Gastroesophageal sphincter (tissue), 4 donors: ENCODE measurements around the gene ZER1. TPM values are rescaled to one million over a fixed set of nuclear protein-coding genes. Genes with fewer than 3 reads are reported as not detected.

Experiments used
- ATAC-seq: fragments of 150-250 bp; one replicate; pipeline ENCODE4 v1.9.1; 2016; ENCODE audit warnings: mild to moderate bottlenecking, moderate library complexity
- H3K27ac ChIP-seq, 4 donors: fragments of 200-600 bp; sonication (generic) in 3 of 4; 1 replicate in 3 of 4; 2 replicates in 1 of 4; pipeline ENCODE4 v1.5.1; 2016 to 2019
- H3K27me3 ChIP-seq: fragments of 200-600 bp; sonication (generic); one replicate; pipeline ENCODE4 v1.5.1; 2019
- H3K36me3 ChIP-seq, 2 donors: fragments of 200-600 bp; sonication (generic); one replicate each; pipeline ENCODE4 v1.5.1; 2019; ENCODE audit warnings: control low read depth in 1 of 2
- H3K4me1 ChIP-seq, 3 donors: fragments of 200-600 bp; sonication (generic); 1 replicate in 2 of 3; 2 replicates in 1 of 3; pipeline ENCODE4 v1.5.1; 2016 to 2019; ENCODE audit warnings: control low read depth in 2 of 3
- H3K4me3 ChIP-seq, 2 donors: fragments of 200-600 bp; sonication (generic); one replicate each; pipeline ENCODE4 v1.5.1; 2019; ENCODE audit warnings: mild to moderate bottlenecking in 1 of 2, moderate library complexity in 1 of 2
- H3K9me3 ChIP-seq, 3 donors: fragments of 200-600 bp; sonication (generic); one replicate each; pipeline ENCODE4 v1.5.1; 2017 to 2019; ENCODE audit warnings: control low read depth in 2 of 3
- EP300 ChIP-seq: sonication (generic); formaldehyde crosslinking; IDR thresholded peaks from one replicate; pipeline ENCODE4 v1.6.1; 2017; ENCODE audit warnings: antibody characterized with exemption, mild to moderate bottlenecking
- POLR2A ChIP-seq, 2 donors: fragments of 450-650 bp; IDR thresholded peaks; one replicate each; pipeline ENCODE4 v1.6.1; 2017; ENCODE audit warnings: antibody characterized with exemption in 2 of 2, mild to moderate bottlenecking in 2 of 2, moderate library complexity in 1 of 2
- POLR2AphosphoS5 ChIP-seq: sonication (generic); formaldehyde crosslinking; IDR thresholded peaks from one replicate; pipeline ENCODE4 v1.6.1; 2017; ENCODE audit warnings: antibody characterized with exemption
- WGBS, 2 donors: methylation state at CpG; one replicate each; pipeline ENCODE4 v1.1.5; 2018; ENCODE audit warnings: low coverage in 1 of 2; 5-methylcytosine and 5-hydroxymethylcytosine counted together
- total RNA-seq, 4 donors: library from RNA; depleted of rRNA; stranded (reverse); fragments of >200 nt; gene quantifications; one replicate each; pipeline ENCODE4 v1.1.0, GENCODE V29; 2016
- TF ChIP-seq, protein P1 (sequence below), 4 experiments: fragments of 200-600 bp in 2 of 4; fragments of 450-650 bp in 2 of 4; sonication (generic) in 1 of 4; IDR thresholded peaks; one replicate each; pipeline ENCODE4 v1.5.1; 2017 to 2019; ENCODE audit warnings: antibody characterized with exemption in 4 of 4, mild to moderate bottlenecking in 2 of 4, moderate library complexity in 2 of 4

The ZER1 gene
- total RNA-seq, 4 donors from 2014 or later = 55.1 to 104 (median 60.2) TPM

DNA sequence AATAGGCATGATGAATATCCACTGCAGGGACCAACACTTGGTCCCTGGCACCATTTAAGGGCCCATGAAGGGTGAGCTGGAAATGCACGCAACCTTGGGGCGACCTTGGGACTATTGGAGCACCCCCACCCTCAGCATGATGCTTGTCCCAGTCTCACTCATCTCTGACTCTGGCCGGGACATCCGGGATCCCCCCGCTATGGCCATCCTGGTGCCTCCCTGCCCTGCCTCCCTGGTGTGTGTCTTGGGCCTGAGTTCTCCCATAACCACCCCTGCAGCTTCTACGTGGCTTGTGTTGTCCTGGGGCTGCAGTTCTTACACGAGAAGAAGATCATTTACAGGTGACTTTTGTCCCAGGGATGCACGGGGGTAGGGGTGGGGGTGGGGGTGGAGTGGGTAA lies 53.7 kb downstream of the ZER1 start:
- Histone ChIP-seq H3K9me3 (no peaks in the 10 kb centered on the region), H3K36me3 (peaks cover 0 to 36% of the 10 kb centered on the region in 2 donors), H3K4me3 (no peak overlapping the region), H3K4me1 (peaks cover 0 to 4% (median 0%) of the 10 kb centered on the region in 3 donors), H3K27ac (no peak overlapping the region), H3K27me3 (no peaks in the 10 kb centered on the region)
- WGBS, 2 donors = 87 to 100% methylated on average over 3 of the region's 8 CpGs
- no peak for TF ChIP-seq POLR2AphosphoS5
- no peak for TF ChIP-seq POLR2A (IDR thresholded peaks at IDR 0.05)
- no peak for TF ChIP-seq EP300
- TF ChIP-seq, protein P1, sequence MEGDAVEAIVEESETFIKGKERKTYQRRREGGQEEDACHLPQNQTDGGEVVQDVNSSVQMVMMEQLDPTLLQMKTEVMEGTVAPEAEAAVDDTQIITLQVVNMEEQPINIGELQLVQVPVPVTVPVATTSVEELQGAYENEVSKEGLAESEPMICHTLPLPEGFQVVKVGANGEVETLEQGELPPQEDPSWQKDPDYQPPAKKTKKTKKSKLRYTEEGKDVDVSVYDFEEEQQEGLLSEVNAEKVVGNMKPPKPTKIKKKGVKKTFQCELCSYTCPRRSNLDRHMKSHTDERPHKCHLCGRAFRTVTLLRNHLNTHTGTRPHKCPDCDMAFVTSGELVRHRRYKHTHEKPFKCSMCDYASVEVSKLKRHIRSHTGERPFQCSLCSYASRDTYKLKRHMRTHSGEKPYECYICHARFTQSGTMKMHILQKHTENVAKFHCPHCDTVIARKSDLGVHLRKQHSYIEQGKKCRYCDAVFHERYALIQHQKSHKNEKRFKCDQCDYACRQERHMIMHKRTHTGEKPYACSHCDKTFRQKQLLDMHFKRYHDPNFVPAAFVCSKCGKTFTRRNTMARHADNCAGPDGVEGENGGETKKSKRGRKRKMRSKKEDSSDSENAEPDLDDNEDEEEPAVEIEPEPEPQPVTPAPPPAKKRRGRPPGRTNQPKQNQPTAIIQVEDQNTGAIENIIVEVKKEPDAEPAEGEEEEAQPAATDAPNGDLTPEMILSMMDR (IDR thresholded peaks at IDR 0.05) = no peak
- no peak for ATAC-seq

DNA sequence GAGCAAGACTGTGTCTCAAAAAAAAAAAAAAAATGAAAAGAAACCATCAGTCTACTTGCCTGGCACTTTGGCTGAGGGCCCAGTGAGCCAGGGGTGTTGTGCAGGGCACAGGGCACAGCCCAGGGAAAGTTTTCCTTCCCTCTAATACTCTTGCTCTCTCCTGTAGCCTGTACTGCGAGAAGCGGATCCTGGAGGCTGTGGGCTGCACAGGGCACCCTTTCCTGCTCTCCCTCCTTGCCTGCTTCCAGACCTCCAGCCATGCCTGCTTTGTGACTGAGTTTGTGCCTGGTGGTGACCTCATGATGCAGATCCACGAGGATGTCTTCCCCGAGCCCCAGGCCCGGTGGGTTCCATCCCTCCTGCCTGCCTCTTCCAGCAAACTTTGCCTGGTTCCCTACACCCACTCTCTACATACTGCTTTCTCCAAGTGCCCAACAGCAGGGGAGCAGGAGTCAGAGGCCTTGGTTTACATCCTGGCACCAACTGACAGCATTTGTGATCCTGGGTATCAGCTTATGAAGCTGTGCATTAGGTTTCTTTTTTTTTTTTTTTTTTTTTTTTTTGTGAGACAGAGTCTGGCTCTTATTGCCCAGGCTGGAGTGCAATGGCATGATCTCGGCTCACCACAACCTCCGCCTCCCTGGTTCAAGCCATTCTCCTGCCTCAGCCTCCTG lies 55.0 kb downstream of the ZER1 start:
- Histone ChIP-seq H3K27me3 (no peaks in the 10 kb centered on the region), H3K27ac (no peak overlapping the region), H3K36me3 (peaks cover 0 to 34% of the 10 kb centered on the region in 2 donors), H3K4me3 (no peak overlapping the region), H3K9me3 (no peaks in the 10 kb centered on the region), H3K4me1 (no peaks in the 10 kb centered on the region)
- 87 to 100% methylated on average over 1 to 5 of the region's 7 CpGs for WGBS, 2 donors
- no peak for TF ChIP-seq POLR2AphosphoS5
- TF ChIP-seq POLR2A (IDR thresholded peaks at IDR 0.05) = no peak
- no peak for TF ChIP-seq EP300
- TF ChIP-seq, protein P1 (IDR thresholded peaks at IDR 0.05) = no peak
- no peak for ATAC-seq

DNA sequence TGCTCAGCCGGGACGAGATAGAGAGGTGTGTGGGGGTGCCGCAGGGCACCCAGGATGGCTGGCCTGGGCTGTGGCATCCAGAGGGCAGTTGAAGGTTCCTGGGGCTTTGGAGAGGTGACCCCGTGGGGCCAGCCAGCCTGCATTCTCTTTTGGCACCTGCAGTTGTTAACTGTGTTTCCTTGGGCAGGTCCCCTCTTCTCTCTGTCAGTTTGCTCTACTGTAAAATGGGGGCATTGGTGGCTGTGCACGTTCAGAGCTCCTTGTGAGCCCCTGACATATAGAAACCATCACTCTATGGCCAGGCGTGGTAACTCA lies 56.3 kb downstream of the ZER1 start:
- TF ChIP-seq, protein P1 (IDR thresholded peaks at IDR 0.05) = no peak
- TF ChIP-seq EP300 = no peak
- no peak for TF ChIP-seq POLR2A (IDR thresholded peaks at IDR 0.05)
- no peak for TF ChIP-seq POLR2AphosphoS5
- 90% methylated on average over 2 of the region's 6 CpGs; no CpG with 5 or more reads in 1 of the 2 donors for WGBS, 2 donors
- no peak overlapping the region for H3K4me3 ChIP-seq
- no peaks in the 10 kb centered on the region for H3K4me1 ChIP-seq
- ATAC-seq = no peak
- H3K36me3 ChIP-seq = peaks cover 0 to 21% of the 10 kb centered on the region in 2 donors
- H3K27me3 ChIP-seq = no peaks in the 10 kb centered on the region
- no peak overlapping the region for H3K27ac ChIP-seq
- H3K9me3 ChIP-seq = no peaks in the 10 kb centered on the region

DNA sequence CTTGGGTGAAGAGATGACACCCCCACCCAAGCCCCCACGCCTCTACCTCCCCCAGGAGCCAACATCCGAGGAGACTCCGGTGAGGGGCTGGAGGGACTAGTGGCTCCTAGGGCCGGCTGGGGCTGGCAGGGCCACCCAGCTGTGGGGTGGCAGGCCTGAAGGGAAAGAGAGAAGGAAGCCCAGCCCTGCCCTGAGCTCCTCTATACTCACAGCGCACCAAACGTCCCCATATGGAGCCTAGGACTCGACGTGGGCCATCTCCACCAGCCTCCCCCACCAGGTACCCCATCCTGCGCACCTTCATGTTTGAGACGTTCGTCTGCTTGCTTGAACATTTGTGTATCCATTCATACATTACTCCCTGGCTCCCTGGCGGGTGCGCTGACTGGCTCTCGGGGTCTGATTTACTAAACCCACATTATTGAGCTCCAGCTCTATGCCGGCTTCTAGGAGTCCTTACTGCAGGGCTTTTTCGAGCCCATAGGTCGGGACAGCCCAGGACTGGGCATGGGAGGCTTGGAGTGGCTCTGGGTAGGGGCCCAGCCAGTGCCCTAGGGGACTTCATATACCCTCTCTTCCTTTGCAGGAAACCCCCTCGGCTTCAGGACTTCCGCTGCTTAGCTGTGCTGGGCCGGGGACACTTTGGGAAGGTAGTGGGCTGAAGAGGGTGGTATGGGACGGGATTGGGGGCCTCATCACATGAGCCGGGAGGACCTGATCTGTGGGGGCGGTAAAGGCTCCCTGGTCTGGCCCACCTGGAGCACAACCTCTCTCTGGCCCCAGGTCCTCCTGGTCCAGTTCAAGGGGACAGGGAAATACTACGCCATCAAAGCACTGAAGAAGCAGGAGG lies 56.9 kb downstream of the ZER1 start:
- Histone ChIP-seq H3K27ac (no peak overlapping the region), H3K4me3 (no peak overlapping the region), H3K27me3 (no peaks in the 10 kb centered on the region), H3K9me3 (no peaks in the 10 kb centered on the region), H3K4me1 (no peaks in the 10 kb centered on the region), H3K36me3 (peaks cover 0 to 16% of the 10 kb centered on the region in 2 donors)
- no peak for TF ChIP-seq POLR2A (IDR thresholded peaks at IDR 0.05)
- WGBS, 2 donors = 88 to 100% methylated on average over 1 to 11 of the region's 24 CpGs
- ATAC-seq = no peak

DNA sequence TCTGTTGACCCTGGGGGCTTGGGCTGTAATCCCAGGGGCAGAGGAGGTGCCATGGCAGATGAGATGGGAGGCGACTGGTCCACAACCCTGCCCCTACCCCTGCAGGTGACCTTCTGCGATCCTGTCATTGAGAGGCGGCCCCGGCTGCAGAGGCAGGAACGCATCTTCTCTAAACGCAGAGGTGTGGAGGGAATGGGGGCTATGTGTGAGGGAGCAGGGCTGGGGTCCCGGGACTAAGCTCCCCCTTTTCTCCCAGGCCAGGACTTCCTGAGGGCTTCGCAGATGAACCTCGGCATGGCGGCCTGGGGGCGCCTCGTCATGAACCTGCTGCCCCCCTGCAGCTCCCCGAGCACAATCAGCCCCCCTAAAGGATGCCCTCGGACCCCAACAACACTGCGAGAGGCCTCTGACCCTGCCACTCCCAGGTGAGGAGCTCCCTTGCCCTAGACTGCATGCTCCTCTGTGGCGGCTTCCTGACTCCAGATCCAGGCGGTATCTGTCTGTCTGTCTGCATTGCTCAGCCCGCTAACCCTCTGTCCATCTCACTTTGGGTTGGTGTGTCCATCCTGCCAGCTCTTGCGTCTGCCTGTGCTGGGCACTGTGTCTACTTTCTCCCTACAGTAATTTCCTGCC lies 57.7 kb downstream of the ZER1 start:
- no peak for TF ChIP-seq POLR2AphosphoS5
- TF ChIP-seq, protein P1 (IDR thresholded peaks at IDR 0.05) = no peak
- TF ChIP-seq POLR2A (IDR thresholded peaks at IDR 0.05) = no peak
- TF ChIP-seq EP300 = no peak
- WGBS, 2 donors = 93 to 100% methylated on average over 3 to 5 of the region's 19 CpGs
- H3K4me1 ChIP-seq = no peaks in the 10 kb centered on the region

More for the DNA sequence above, 57.7 kb downstream of the ZER1 start:
- Histone ChIP-seq H3K4me3 (no peak overlapping the region), H3K9me3 (no peaks in the 10 kb centered on the region), H3K27ac (no peak overlapping the region), H3K27me3 (no peaks in the 10 kb centered on the region), H3K36me3 (peaks cover 0 to 16% of the 10 kb centered on the region in 2 donors)
- no peak for ATAC-seq
